ENCODE data around the gene WDR45.

DNA sequence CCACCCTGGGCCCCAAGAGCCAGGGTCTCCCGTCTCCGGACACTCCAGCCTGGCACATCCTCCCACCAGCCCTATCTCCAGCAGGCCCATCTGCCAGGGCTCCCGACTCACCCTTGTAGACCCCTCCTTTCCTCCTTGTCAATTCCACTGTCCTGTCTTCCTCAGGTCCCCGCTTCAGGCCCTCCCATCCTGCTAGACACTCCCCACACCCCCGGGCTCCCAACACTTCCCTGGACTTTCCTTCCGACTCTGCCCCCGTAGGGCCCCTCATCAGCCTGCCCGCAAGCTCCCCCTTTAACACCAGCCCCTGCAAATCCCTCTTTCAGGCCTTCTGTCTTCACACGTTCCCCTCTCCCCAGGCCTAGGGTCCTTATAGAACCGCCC, 7.0 kb downstream of the WDR45 start:
- TF ChIP-seq EZH2 (IDR thresholded peaks at IDR 0.05; ENCODE audit: low read depth, unreplicated experiment) (no peak), POLR2AphosphoS5 (IDR thresholded peaks at IDR 0.05; ENCODE audit: low read depth) (no peak), EZH2phosphoT487 (IDR thresholded peaks at IDR 0.05; ENCODE audit: unreplicated experiment) (no peak), CREB1 (CRISPR knock-in tag; IDR thresholded peaks at IDR 0.05; ENCODE audit: low read depth) (no peak), ZNF114 (CRISPR knock-in tag; IDR thresholded peaks at IDR 0.05) (no peak), ZNF331 (CRISPR knock-in tag; IDR thresholded peaks at IDR 0.05; ENCODE audit: low read depth) (no peak)
- TF ChIP-seq, protein P1, sequence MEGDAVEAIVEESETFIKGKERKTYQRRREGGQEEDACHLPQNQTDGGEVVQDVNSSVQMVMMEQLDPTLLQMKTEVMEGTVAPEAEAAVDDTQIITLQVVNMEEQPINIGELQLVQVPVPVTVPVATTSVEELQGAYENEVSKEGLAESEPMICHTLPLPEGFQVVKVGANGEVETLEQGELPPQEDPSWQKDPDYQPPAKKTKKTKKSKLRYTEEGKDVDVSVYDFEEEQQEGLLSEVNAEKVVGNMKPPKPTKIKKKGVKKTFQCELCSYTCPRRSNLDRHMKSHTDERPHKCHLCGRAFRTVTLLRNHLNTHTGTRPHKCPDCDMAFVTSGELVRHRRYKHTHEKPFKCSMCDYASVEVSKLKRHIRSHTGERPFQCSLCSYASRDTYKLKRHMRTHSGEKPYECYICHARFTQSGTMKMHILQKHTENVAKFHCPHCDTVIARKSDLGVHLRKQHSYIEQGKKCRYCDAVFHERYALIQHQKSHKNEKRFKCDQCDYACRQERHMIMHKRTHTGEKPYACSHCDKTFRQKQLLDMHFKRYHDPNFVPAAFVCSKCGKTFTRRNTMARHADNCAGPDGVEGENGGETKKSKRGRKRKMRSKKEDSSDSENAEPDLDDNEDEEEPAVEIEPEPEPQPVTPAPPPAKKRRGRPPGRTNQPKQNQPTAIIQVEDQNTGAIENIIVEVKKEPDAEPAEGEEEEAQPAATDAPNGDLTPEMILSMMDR (conservative IDR thresholded peaks at IDR 0.05; ENCODE audit: low read depth in 2 of 2), result no peak
- TF ChIP-seq, protein P2, sequence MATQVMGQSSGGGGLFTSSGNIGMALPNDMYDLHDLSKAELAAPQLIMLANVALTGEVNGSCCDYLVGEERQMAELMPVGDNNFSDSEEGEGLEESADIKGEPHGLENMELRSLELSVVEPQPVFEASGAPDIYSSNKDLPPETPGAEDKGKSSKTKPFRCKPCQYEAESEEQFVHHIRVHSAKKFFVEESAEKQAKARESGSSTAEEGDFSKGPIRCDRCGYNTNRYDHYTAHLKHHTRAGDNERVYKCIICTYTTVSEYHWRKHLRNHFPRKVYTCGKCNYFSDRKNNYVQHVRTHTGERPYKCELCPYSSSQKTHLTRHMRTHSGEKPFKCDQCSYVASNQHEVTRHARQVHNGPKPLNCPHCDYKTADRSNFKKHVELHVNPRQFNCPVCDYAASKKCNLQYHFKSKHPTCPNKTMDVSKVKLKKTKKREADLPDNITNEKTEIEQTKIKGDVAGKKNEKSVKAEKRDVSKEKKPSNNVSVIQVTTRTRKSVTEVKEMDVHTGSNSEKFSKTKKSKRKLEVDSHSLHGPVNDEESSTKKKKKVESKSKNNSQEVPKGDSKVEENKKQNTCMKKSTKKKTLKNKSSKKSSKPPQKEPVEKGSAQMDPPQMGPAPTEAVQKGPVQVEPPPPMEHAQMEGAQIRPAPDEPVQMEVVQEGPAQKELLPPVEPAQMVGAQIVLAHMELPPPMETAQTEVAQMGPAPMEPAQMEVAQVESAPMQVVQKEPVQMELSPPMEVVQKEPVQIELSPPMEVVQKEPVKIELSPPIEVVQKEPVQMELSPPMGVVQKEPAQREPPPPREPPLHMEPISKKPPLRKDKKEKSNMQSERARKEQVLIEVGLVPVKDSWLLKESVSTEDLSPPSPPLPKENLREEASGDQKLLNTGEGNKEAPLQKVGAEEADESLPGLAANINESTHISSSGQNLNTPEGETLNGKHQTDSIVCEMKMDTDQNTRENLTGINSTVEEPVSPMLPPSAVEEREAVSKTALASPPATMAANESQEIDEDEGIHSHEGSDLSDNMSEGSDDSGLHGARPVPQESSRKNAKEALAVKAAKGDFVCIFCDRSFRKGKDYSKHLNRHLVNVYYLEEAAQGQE (IDR thresholded peaks at IDR 0.05; ENCODE audit: unreplicated experiment), result no peak
